ENCODE measurements around the gene IDH2. TPM values are rescaled to one million over a fixed set of nuclear protein-coding genes. Genes with fewer than 3 reads are reported as not detected.

Gene IDH2
- total RNA-seq, 1 experiment from 2014 or later, result 48.1 TPM

GRCh38 chr15:90060797-90061196 is 41.5 kb downstream of the IDH2 start:
- ATAC-seq, result no peak
- no peak for DNase-seq (ENCODE audit: low read depth, low spot score)
- CTCF ChIA-PET, result no interaction called here
- POLR2A ChIA-PET, result no interaction called here
- H3K4me1 ChIP-seq (ENCODE audit: control insufficient read depth in 1 of 2, insufficient read depth in 2 of 2, low read length in 2 of 2), result peaks cover 3 to 17% of the 10 kb centered on the region in 2 experiments; a peak in 3 of 4 replicates
- RAD21 ChIA-PET (ENCODE audit: low non-redundant PET in 1 of 2, low total read pairs in 2 of 2, uncharacterized antibody in 2 of 2, unreplicated experiment in 2 of 2), result no interaction called here
- H3K9ac ChIP-seq (ENCODE audit: low read length), result no peak overlapping the region
- no peaks in the 10 kb centered on the region for H3K9me2 ChIP-seq (ENCODE audit: insufficient read depth)
- no TSS peak for BruUV-seq (replicated peaks)
- H3K36me3 ChIP-seq (ENCODE audit: control insufficient read depth in 1 of 2, insufficient read depth in 2 of 2, low read length in 2 of 2), result no peaks in the 10 kb centered on the region
- no peak overlapping the region for H3K4me2 ChIP-seq (ENCODE audit: low read length)
- intact Hi-C loops (cut with micrococcal nuclease), result no loop called here
- no peak overlapping the region for H3K27ac ChIP-seq (ENCODE audit: low read depth, low read length)
- no peaks in the 10 kb centered on the region for H4K20me1 ChIP-seq (ENCODE audit: insufficient read depth)
- no peak for TF ChIP-seq MAX (IDR thresholded peaks at IDR 0.05)
- H3K9me3 ChIP-seq (ENCODE audit: control insufficient read depth in 1 of 2, insufficient read depth in 1 of 2, low read depth in 1 of 2, low read length in 2 of 2), result no peaks in the 10 kb centered on the region
- H3K27me3 ChIP-seq (ENCODE audit: insufficient read depth, low read length), result no peaks in the 10 kb centered on the region
- H2AFZ ChIP-seq (ENCODE audit: low read depth, low read length, poor library complexity, severe bottlenecking), result no peak overlapping the region
- H3K79me2 ChIP-seq (ENCODE audit: insufficient read depth, low read length), result no peaks in the 10 kb centered on the region
- H3K4me3 ChIP-seq (replicated peaks in 1 of 2; ENCODE audit: low read depth in 1 of 2, low read length in 2 of 2), result no peak overlapping the region

- H3K4me3 ChIP-seq (replicated peaks in 1 of 2; ENCODE audit: low read depth in 1 of 2, low read length in 2 of 2), result no peak overlapping the region
- H3K4me2 ChIP-seq (ENCODE audit: low read length), result 0 out of 2 replicates have a peak overlapping the region, but pooled peaks have one; percentile 7
- no peaks in the 10 kb centered on the region for H3K36me3 ChIP-seq (ENCODE audit: control insufficient read depth in 1 of 2, insufficient read depth in 2 of 2, low read length in 2 of 2)
- BruUV-seq (replicated peaks), result no TSS peak
- no peaks in the 10 kb centered on the region for H3K79me2 ChIP-seq (ENCODE audit: insufficient read depth, low read length)
- ChIA-PET CTCF (no interaction called here), RAD21 (ENCODE audit: low non-redundant PET in 1 of 2, low total read pairs in 2 of 2, uncharacterized antibody in 2 of 2, unreplicated experiment in 2 of 2) (no interaction called here), POLR2A (no interaction called here)
- intact Hi-C loops (cut with micrococcal nuclease), result no loop called here
- no peaks in the 10 kb centered on the region for H3K9me2 ChIP-seq (ENCODE audit: insufficient read depth)
- TF ChIP-seq ZFX (IDR thresholded peaks at IDR 0.05), result no peak
- no peak for TF ChIP-seq TCF7L2 (IDR thresholded peaks at IDR 0.05; ENCODE audit: borderline replicate concordance, extremely low read depth, insufficient read depth, insufficient read length)
- TF ChIP-seq, protein P1, sequence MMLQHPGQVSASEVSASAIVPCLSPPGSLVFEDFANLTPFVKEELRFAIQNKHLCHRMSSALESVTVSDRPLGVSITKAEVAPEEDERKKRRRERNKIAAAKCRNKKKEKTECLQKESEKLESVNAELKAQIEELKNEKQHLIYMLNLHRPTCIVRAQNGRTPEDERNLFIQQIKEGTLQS (IDR thresholded peaks at IDR 0.05), result no peak
- TF ChIP-seq CEBPB (IDR thresholded peaks at IDR 0.05; ENCODE audit: low read depth), result no peak
- TF ChIP-seq SIN3A (IDR thresholded peaks at IDR 0.05; ENCODE audit: low read depth), result no peak
- no peak for TF ChIP-seq SRF (IDR thresholded peaks at IDR 0.05; ENCODE audit: low read depth)
- TF ChIP-seq EZH2phosphoT487 (IDR thresholded peaks at IDR 0.05; ENCODE audit: borderline replicate concordance), result no peak
- TF ChIP-seq SP1 (IDR thresholded peaks at IDR 0.05; ENCODE audit: low read depth), result no peak
- TF ChIP-seq FOSL1 (IDR thresholded peaks at IDR 0.05; ENCODE audit: low read depth), result no peak
- no peak for TF ChIP-seq ZNF274 (IDR thresholded peaks at IDR 0.05; ENCODE audit: low read depth, low read length)
- no peak for TF ChIP-seq JUND (IDR thresholded peaks at IDR 0.05)
- H3K27ac ChIP-seq (ENCODE audit: low read depth, low read length), result no peak overlapping the region
- no peaks in the 10 kb centered on the region for H3K9me3 ChIP-seq (ENCODE audit: control insufficient read depth in 1 of 2, insufficient read depth in 1 of 2, low read depth in 1 of 2, low read length in 2 of 2)
- no peaks in the 10 kb centered on the region for H4K20me1 ChIP-seq (ENCODE audit: insufficient read depth)
- H2AFZ ChIP-seq (ENCODE audit: low read depth, low read length, poor library complexity, severe bottlenecking), result no peak overlapping the region
- peaks cover 3 to 17% of the 10 kb centered on the region in 2 experiments; a peak in 3 of 4 replicates for H3K4me1 ChIP-seq (ENCODE audit: control insufficient read depth in 1 of 2, insufficient read depth in 2 of 2, low read length in 2 of 2)
- H3K9ac ChIP-seq (ENCODE audit: low read length), result no peak overlapping the region
- DNase-seq (ENCODE audit: low read depth, low spot score) (no peak), ATAC-seq (0 out of 2 replicates have a peak, but pooled peaks have one; percentile 33)
- H3K27me3 ChIP-seq (ENCODE audit: insufficient read depth, low read length), result no peaks in the 10 kb centered on the region
Measured at GRCh38 chr15:90059208-90059985, 42.9 kb downstream of the IDH2 start.
